GM18511 (cell line): ENCODE results near the gene CMTM1.
"Not testable (repeated sequence)": the region's sequence is repeated elsewhere in the genome, so short reads cannot be mapped to it uniquely, and the experiment has no call there.

Experiments used
- ATAC-seq: cut with Tn5 transposase; IDR thresholded peaks from one replicate; pipeline ENCODE4 v1.9.1; 2021; ENCODE audit warnings: mild to moderate bottlenecking, moderate library complexity; ENCODE audit not compliant: unreplicated experiment

Gene CMTM1

GRCh38 chr16:66588981-66589713 is 22.9 kb downstream of the CMTM1 start:
- peak; percentile 74 for ATAC-seq

- ATAC-seq: no peak
Measured at GRCh38 chr16:66590322-66590721, 24.1 kb downstream of the CMTM1 start.

GRCh38 chr16:66591018-66591417 is 24.8 kb downstream of the CMTM1 start:
- ATAC-seq: no peak

- no peak for ATAC-seq
Measured at GRCh38 chr16:66592241-66592640, 26.0 kb downstream of the CMTM1 start.

DNA sequence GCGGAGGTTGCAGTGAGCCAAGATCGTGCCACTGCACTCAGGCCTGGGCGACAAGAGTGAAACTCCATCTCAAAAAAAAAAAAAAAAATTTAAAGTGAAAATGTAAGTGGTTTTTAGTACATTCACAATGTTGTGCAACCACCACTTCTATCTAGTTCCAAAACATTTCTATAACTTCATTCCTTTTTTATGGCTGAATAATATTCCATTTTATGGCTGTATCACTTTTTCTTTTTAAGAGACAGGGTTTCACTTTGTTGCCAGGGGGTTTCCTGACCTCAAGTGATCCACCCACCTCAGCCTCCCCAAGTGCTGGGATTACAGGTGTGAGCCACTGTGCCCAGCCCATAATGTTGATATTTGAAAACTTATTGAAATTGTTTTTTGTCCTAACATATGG is 26.6 kb downstream of the CMTM1 start:
- no peak for ATAC-seq

GRCh38 chr16:66594739-66595138 is 28.5 kb downstream of the CMTM1 start:
- ATAC-seq: no peak

- ATAC-seq: not testable (repeated sequence)
Measured at GRCh38 chr16:66596559-66596958, 30.3 kb downstream of the CMTM1 start.

DNA sequence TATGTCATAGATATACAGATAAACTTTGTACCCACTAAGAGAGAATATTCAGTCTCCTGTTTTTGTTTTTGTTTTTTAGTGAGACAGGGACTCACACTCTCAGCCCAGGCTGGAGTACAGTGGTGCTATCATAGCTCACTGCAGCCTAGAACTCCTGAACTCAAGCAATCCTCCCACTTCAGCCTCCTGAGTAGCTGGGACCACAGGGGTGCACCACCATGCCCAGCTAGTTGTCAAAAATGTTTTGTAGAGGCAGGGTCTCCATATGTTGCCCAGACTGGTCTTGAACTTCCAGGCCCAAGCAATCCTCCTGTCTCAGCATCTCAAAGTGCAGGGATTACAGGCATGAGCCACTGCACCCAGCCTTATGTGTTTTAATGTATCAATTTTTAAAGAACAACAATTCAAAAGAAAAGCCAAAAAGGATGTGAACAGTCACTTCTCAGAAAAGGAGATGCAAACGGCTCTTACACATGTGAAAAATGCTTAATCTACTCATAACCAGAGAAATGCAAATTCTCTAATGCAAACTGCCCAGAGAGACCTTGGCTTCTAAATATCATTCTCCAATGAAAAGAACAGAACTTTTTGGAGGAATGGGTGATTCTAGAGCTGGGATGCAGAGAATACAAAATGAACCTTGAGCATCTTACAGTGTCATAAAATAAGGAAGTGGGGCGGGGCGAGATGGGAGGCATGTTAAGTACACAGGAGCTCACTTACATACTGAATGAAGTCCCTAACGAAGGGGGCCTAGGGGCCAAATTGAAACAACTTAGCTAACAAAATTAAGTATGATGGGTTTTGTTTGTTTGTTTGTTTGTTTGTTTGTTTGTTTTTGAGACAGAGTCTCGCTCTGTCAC is 31.0 kb downstream of the CMTM1 start:
- ATAC-seq: no peak

GRCh38 chr16:66598111-66598510 is 31.9 kb downstream of the CMTM1 start:
- ATAC-seq: no peak

DNA sequence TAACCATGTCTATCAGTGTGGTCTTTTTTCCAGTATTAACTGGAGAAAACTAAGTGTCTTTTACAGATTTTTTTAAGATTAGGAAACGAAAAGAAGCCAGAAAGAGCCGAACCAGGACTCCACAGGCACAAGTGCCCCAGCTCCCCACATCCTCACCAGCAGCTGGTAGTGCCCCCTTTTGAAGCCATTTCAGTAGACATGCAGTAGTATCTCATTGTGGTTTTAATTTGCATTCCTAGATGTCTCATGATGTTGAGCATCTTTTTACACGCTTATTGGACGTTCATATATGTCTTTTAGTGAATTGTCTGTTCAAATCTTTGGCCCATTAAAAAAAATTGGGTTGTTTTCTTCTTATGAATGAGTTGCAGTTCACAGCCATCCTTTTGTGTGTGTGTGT is 33.5 kb downstream of the CMTM1 start:
- ATAC-seq: no peak

GRCh38 chr16:66600477-66600876 is 34.2 kb downstream of the CMTM1 start:
- no peak for ATAC-seq

- ATAC-seq: no peak
Measured at GRCh38 chr16:66601471-66601870, 35.2 kb downstream of the CMTM1 start.

DNA sequence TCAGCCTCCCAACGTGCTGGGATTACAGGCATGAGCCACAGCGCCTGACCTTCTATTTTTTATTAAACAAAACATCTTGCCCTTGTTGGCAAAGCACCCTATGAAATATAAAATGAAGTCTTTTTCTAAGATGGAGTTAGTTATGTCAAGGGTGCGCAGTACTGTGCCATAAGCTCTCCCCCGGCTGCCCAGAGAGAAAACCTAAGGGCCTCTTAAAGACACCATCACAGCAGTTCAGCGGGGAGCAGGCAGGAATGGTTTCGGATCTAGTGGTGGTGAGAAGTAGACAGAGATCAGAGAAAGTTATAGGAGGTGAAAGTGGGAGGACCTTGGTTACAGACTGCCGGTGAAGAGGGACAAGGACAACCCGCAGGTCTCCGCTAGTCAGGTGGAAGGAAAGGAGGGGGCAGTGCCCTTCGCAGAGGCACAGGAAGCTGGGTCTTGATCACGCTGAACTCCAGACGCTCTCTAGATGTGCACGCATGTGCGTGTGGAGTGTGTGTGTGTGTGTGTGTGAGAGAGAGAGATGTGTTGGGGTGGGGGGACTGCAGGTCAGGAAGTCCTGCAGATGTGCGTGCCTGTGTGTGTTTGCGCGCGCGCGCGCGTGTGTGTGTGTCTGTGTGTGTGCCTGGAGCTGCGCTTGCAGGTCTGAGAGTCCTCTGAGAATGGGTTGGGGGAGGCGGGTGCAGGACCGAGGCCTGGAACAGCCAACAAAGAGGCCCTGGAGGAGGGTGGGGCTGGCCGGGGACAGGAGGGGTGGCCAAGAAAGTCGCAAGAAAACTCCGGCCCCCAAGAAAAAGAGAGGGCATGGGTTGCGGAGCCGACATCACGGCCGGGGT is 37.5 kb downstream of the CMTM1 start:
- peak; percentile 35 for ATAC-seq

- peak; percentile 50 for ATAC-seq
Measured at GRCh38 chr16:66604376-66605176, 38.3 kb downstream of the CMTM1 start, which contains the start of gene CMTM3. TSS of gene CMTM3 (plus strand) at chr16:66604704. CDS start at chr16:66604806, 102 bp downstream.

- ATAC-seq: peak; percentile 14
Measured at GRCh38 chr16:66605177-66605978, 39.1 kb downstream of the CMTM1 start.

GRCh38 chr16:66605979-66606751 is 39.9 kb downstream of the CMTM1 start:
- ATAC-seq: peak; percentile 50

GRCh38 chr16:66608241-66609138 is 42.3 kb downstream of the CMTM1 start:
- peak; percentile 26 for ATAC-seq

DNA sequence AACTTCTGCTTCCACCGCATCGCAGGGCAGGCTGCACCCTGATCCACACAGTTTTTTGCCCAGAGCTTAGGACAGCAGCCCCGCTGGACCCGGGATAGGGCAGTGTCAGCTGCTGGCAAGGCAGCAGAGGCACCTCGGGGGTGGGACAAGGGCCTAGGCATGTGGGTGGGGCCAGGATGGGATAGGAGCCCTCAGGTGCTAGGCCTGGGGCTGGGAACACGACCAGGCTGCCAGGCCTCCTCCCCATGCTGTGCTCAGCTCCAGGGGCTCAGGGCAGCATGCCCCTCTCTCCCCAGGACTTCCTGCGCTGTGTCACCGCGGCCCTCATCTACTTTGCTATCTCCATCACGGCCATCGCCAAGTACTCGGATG is 42.9 kb downstream of the CMTM1 start:
- no peak for ATAC-seq
